Measurements from ENCODE around the gene RASA3.
A peak's percentile ranks its signal among the peaks of the same experiment; 100 is the strongest.
"Not testable (repeated sequence)": the region's sequence is repeated elsewhere in the genome, so short reads cannot be mapped to it uniquely, and the experiment has no call there.

RASA3 gene

DNA sequence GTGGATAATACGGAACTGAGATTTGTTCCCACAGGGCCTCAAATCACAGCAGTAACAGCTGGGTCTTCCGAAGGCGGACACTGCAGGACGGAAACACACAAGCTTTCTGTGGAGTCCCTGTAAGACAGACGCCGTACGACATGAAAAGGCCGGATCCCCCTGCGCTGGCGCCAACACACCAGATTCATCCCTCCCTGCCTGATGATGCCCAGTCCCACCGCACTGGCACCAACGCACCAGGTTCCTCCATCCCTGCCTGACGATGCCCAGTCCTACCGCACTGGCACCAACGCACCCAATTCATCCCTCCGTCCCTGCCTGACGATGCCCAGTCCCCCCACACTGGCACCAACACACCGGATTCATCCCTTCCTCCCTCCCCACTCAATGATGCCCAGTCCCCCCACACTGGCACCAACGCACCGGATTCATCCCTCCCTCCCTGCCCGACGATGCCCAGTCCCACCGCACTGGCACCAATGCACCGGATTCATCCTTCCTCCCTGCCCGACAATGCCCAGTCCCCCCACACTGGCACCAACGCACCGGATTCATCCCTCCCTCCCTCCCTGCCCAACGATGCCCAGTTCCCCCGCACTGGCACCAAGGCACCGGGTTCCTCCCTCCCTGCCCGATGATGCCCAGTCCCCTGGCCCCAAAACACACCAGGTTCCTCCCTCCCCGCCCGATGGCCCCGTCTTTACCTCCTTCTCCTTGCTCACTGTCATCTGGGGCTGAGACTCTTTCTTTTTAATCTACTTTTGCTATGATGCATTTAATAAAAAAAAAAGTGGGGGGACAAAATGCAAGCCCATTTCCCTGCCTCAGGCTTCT lies 55.1 kb downstream of the RASA3 start:
- no peak for DNase-seq

DNA sequence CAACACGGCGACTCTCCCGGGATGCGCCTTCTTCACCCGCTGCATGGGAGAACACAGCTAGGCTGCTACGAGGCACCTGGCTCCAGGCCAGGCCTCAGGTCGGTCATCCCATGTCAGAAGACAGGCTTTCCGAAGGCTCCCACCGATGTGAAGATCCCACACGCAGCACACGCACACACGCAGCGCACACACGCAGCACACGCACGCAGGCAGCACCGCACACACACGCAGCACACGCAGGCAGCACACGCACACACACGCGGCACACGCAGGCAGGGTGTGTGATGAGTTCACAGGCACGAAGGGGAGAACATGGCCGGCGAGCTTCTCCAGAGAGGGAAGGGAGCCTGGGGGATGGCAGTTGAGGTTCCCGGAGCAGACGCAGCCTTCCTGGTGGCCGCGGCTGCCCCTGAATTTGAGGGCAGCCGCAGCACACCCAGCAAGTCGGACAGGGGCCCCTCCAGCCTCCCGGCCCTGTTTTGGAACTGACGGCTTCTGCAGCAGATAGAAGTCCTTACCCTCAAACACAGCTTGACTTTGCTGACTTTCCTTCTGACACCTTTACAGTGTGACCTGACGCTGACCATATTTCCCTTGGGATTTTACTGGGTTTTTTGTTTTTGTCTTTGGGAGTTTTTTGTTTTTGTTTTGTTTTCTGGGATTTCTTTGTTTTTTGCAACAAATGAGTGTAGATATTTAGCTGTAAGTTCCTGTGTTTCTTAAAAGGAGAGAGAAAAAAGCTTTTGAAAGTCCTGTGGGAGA lies 55.9 kb downstream of the RASA3 start:
- no peak for DNase-seq

GRCh38 chr13:114075811-114076210 lies 56.6 kb downstream of the RASA3 start:
- not testable (repeated sequence) for DNase-seq

GRCh38 chr13:114074671-114075315 lies 57.6 kb downstream of the RASA3 start:
- DNase-seq, result no peak

- DNase-seq, result no peak
These were observed 58.4 kb downstream of the RASA3 start for GRCh38 chr13:114073881-114074612.

GRCh38 chr13:114072421-114072820 lies 60.0 kb downstream of the RASA3 start:
- no peak for DNase-seq

- no peak for DNase-seq
These were observed 60.4 kb downstream of the RASA3 start for GRCh38 chr13:114071991-114072390.

DNA sequence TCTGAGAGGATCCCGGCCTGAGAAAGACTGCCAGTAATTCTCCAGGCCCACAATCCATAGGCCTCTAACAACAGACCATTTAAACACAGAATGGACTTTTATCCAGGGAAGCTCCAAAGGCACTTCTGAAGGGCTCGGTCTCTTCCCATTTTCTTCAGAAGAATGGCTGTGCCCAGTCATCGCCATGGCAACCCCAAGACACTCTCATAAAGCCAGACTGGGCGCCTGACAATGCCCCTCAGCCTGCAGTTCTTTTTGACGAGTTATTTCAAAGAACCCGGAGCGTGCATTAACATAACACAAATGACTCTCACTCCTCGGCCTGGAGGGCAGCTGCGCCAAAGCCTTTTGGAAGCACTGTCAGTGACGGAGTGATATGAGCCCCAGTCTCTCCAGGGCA lies 61.0 kb downstream of the RASA3 start:
- no peak for DNase-seq

- DNase-seq, result no peak
These were observed 62.2 kb downstream of the RASA3 start for GRCh38 chr13:114070098-114070799.

- no peak for DNase-seq
These were observed 62.9 kb downstream of the RASA3 start for GRCh38 chr13:114069376-114070097.

- DNase-seq, result no peak
These were observed 63.6 kb downstream of the RASA3 start for GRCh38 chr13:114068656-114069318.

DNA sequence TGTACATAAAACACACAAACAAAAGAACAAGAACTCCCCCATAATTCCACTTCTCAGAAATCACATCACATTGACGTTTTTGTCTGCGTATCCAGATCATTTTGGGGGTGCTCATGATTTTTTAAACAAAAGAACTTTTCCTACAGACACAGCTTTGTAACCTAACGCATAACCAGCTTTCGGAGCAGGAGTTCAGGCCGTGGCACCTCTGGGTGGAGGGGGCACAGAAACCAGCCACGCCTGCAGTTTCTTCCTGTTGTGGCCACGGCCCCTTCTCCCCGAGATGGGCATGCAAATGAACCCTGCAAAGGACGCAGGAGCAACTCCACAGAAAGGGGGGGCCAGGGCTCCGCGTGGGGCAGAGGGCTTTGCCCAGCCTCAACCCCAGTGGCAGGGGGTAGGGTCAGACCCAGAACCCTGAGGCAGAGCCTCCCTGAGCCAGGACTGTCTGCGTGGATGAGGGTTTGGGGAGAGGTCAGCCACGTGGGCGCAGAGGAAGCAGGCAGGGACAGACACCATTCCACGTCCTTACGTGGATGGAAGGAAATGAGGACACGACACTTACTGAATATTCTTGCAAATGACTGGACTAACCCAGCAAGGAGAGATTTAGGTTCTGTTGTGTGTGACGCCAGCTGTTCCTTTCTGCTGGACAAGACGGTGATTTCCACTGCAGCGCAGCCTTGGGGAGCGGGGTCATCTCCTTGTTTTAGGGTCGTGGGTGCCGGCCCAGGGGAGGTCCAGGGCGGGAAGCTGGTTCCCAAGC lies 64.4 kb downstream of the RASA3 start:
- DNase-seq, result no peak

DNA sequence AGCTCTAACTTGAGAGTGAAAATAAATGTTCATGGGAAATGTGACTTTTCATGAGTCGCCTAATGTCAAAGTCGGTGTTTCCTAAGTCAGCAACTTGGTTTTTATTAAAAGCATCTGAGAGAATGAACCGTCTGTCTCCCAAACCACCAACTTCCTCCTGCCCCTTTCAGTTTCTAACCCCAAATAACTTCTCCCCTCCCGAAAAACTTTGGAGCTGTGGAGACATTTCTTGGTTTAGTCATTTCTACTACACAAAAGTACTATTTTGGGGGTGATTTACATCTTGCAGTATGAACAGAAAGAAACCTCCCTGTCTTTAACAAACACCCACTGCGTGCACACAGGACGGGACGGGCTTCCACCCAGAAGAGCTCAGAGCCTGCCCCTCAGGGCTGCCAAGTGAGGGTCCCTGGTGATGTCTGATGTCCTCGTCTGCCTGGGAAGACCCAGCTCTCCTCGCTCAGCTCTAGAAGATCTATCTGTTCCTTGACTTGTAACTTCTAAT lies 65.0 kb downstream of the RASA3 start:
- DNase-seq, result no peak

DNA sequence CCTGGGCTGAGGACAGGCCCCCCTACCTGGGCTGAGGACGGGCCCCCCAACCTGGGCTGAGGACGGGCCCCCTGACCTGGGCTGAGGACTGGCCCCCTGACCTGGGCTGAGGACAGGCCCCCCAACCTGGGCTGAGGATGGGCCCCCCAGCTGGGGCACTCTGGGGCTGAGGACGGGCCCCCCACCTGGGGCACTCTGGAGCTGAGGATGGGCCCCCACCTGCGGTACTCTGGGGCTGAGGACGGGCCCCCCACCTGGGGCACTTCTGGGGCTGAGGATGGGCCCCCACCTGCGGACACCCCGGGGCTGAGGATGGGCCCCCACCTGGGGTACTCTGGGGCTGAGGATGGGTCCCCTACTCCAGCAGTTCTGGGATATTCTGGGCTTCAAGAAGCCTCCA lies 65.5 kb downstream of the RASA3 start:
- no peak for DNase-seq

GRCh38 chr13:114065926-114066774 lies 66.3 kb downstream of the RASA3 start:
- DNase-seq, result no peak

- DNase-seq, result peak; percentile 37
These were observed 67.1 kb downstream of the RASA3 start for GRCh38 chr13:114065141-114065925.

GRCh38 chr13:114064450-114065140 lies 67.8 kb downstream of the RASA3 start:
- DNase-seq, result no peak
